ENCODE measurements around the gene GPR87. TPM values are rescaled to one million over a fixed set of nuclear protein-coding genes. Genes with fewer than 3 reads are reported as not detected.

GPR87 gene
- total RNA-seq, 1 donor from 2014 or later, result not detected

- intact Hi-C loops (cut with DNase I), result no loop called here
- H3K4me3 ChIP-seq, result no peak overlapping the region
Measured at GRCh38 chr3:151276038-151276686, 40.5 kb downstream of the GPR87 start.

GRCh38 chr3:151275091-151275490 is 41.5 kb downstream of the GPR87 start:
- Histone ChIP-seq H3K27ac (no peak overlapping the region), H3K9me3 (no peaks in the 10 kb centered on the region), H3K4me3 (no peak overlapping the region), H3K4me1 (no peaks in the 10 kb centered on the region), H3K36me3 (no peaks in the 10 kb centered on the region), H3K27me3 (no peaks in the 10 kb centered on the region)
- TF ChIP-seq CTCF (IDR thresholded peaks at IDR 0.05), result no peak
- DNase-seq (ENCODE audit: low spot score in 2 of 2), result no peak
- intact Hi-C loops (cut with DNase I), result no loop called here

More at GRCh38 chr3:151276038-151276686, 40.5 kb downstream of the GPR87 start:
- no peak for DNase-seq (ENCODE audit: low spot score in 2 of 2)
- H3K27me3 ChIP-seq, result no peaks in the 10 kb centered on the region
- no peak for TF ChIP-seq CTCF (IDR thresholded peaks at IDR 0.05)
- H3K4me1 ChIP-seq, result no peaks in the 10 kb centered on the region
- no peaks in the 10 kb centered on the region for H3K9me3 ChIP-seq
- no peaks in the 10 kb centered on the region for H3K36me3 ChIP-seq
- H3K27ac ChIP-seq, result no peak overlapping the region

- no peak for TF ChIP-seq CTCF (IDR thresholded peaks at IDR 0.05)
- H3K4me1 ChIP-seq, result no peaks in the 10 kb centered on the region
- H3K27ac ChIP-seq, result no peak overlapping the region
- intact Hi-C loops (cut with DNase I), result no loop called here
- H3K4me3 ChIP-seq, result no peak overlapping the region
- H3K27me3 ChIP-seq, result no peaks in the 10 kb centered on the region
- H3K36me3 ChIP-seq, result no peaks in the 10 kb centered on the region
- DNase-seq (ENCODE audit: low spot score in 2 of 2), result no peak
- no peaks in the 10 kb centered on the region for H3K9me3 ChIP-seq
Measured at GRCh38 chr3:151269631-151270030, 47.0 kb downstream of the GPR87 start.

GRCh38 chr3:151268267-151269235 is 48.1 kb downstream of the GPR87 start:
- no peaks in the 10 kb centered on the region for H3K4me1 ChIP-seq
- H3K4me3 ChIP-seq, result no peak overlapping the region
- no peak overlapping the region for H3K27ac ChIP-seq
- no peaks in the 10 kb centered on the region for H3K9me3 ChIP-seq
- TF ChIP-seq CTCF (IDR thresholded peaks at IDR 0.05), result no peak
- intact Hi-C loops (cut with DNase I), result no loop called here
- H3K27me3 ChIP-seq, result no peaks in the 10 kb centered on the region
- DNase-seq (ENCODE audit: low spot score in 2 of 2), result no peak
- H3K36me3 ChIP-seq, result no peaks in the 10 kb centered on the region

GRCh38 chr3:151267066-151267465 is 49.6 kb downstream of the GPR87 start:
- H3K9me3 ChIP-seq, result no peaks in the 10 kb centered on the region
- no peak for TF ChIP-seq CTCF (IDR thresholded peaks at IDR 0.05)
- no peaks in the 10 kb centered on the region for H3K27me3 ChIP-seq
- H3K4me3 ChIP-seq, result no peak overlapping the region
- H3K36me3 ChIP-seq, result no peaks in the 10 kb centered on the region
- no peak for DNase-seq (ENCODE audit: low spot score in 2 of 2)
- no peak overlapping the region for H3K27ac ChIP-seq
- no peaks in the 10 kb centered on the region for H3K4me1 ChIP-seq
- intact Hi-C loops (cut with DNase I), result no loop called here

Measured in ascending aorta (tissue), 2 donors.